C1 segment of cervical spinal cord (tissue), 14 donors: ENCODE measurements around the gene PPA1.
"Not testable (repeated sequence)": the region's sequence is repeated elsewhere in the genome, so short reads cannot be mapped to it uniquely, and the experiment has no call there.

Experiments
- DNase-seq, 14 donors: peaks; one replicate each; lab custom pipeline; 2025; lab: John Stamatoyannopoulos, UW

The PPA1 gene

GRCh38 chr10:70175516-70175915, 57.7 kb downstream of the PPA1 start:
- no peak for DNase-seq

GRCh38 chr10:70174058-70174741, 59.0 kb downstream of the PPA1 start:
- DNase-seq = peak in 4 of 14 donors; percentile 2 to 10 (median 6)

- peak in 1 of 14 donors; percentile 41 for DNase-seq
Observed at GRCh38 chr10:70169649-70170364, 63.4 kb downstream of the PPA1 start.

- no peak for DNase-seq
Observed at GRCh38 chr10:70169011-70169410, 64.2 kb downstream of the PPA1 start.

GRCh38 chr10:70167246-70167645, 66.0 kb downstream of the PPA1 start:
- DNase-seq = no peak

- DNase-seq = no peak
Observed at GRCh38 chr10:70166394-70166793, 66.8 kb downstream of the PPA1 start.

- no peak for DNase-seq
Observed at GRCh38 chr10:70164163-70164562, 69.1 kb downstream of the PPA1 start.

GRCh38 chr10:70163448-70163847, 69.8 kb downstream of the PPA1 start:
- no peak for DNase-seq

GRCh38 chr10:70162892-70163201, 70.4 kb downstream of the PPA1 start:
- DNase-seq = no peak

- DNase-seq = no peak
Observed at GRCh38 chr10:70162151-70162891, 70.9 kb downstream of the PPA1 start.

- no peak for DNase-seq
Observed at GRCh38 chr10:70160798-70161197, 72.4 kb downstream of the PPA1 start.

GRCh38 chr10:70159366-70159765, 73.9 kb downstream of the PPA1 start:
- DNase-seq = not testable (repeated sequence)

- DNase-seq = no peak
Observed at GRCh38 chr10:70158113-70158512, 75.1 kb downstream of the PPA1 start.

- no peak for DNase-seq
Observed at GRCh38 chr10:70155255-70155838, 77.9 kb downstream of the PPA1 start.
